Fibroblast of the aortic adventitia (primary cell): ENCODE results near the gene DLGAP4. TPM values are rescaled to one million over a fixed set of nuclear protein-coding genes. Genes with fewer than 3 reads are reported as not detected.

Experiments
- DNase-seq: peaks from one replicate; pipeline ENCODE4 v3.0.0-alpha.2; 2010; ENCODE audit warnings: low read depth
- H3K4me3 ChIP-seq: 2 replicates; pipeline ENCODE4 v1.5.1; 2011; ENCODE audit warnings: low read depth, mild to moderate bottlenecking, control low read depth, low read length, moderate library complexity
- CTCF ChIP-seq: IDR thresholded peaks from 2 replicates; pipeline ENCODE4 v1.5.1; 2011; ENCODE audit warnings: mild to moderate bottlenecking, low read length, control low read depth, inconsistent platforms; ENCODE audit not compliant: insufficient read depth
- total RNA-seq: library from RNA; depleted of rRNA; stranded (reverse); fragments of >200 nt; gene quantifications from 2 replicates; pipeline ENCODE4 v1.2.3, GENCODE V29; 2012; ENCODE audit warnings: low replicate concordance

DLGAP4 gene
- total RNA-seq, 1 donor = 19.5 TPM

GRCh38 chr20:36353740-36354139 lies 47.6 kb downstream of the DLGAP4 start:
- no peak overlapping the region for H3K4me3 ChIP-seq
- no peak for DNase-seq
- TF ChIP-seq CTCF = no peak

GRCh38 chr20:36355469-36356171 lies 49.5 kb downstream of the DLGAP4 start:
- TF ChIP-seq CTCF = no peak
- DNase-seq = no peak
- H3K4me3 ChIP-seq = no peak overlapping the region

- no peak overlapping the region for H3K4me3 ChIP-seq
- no peak for TF ChIP-seq CTCF
- DNase-seq = no peak
These were observed 53.7 kb downstream of the DLGAP4 start for GRCh38 chr20:36359668-36360406.

GRCh38 chr20:36360429-36360828 lies 54.3 kb downstream of the DLGAP4 start:
- DNase-seq = no peak
- TF ChIP-seq CTCF = no peak
- no peak overlapping the region for H3K4me3 ChIP-seq

- DNase-seq = no peak
- no peak for TF ChIP-seq CTCF
- H3K4me3 ChIP-seq = no peak overlapping the region
These were observed 55.3 kb downstream of the DLGAP4 start for GRCh38 chr20:36361406-36361805.

GRCh38 chr20:36362261-36362660 lies 56.1 kb downstream of the DLGAP4 start:
- no peak overlapping the region for H3K4me3 ChIP-seq
- DNase-seq = no peak
- TF ChIP-seq CTCF = no peak
